Keratinocyte (primary cell): Measurements from ENCODE around the gene GHITM. TPM values are rescaled to one million over a fixed set of nuclear protein-coding genes. Genes with fewer than 3 reads are reported as not detected.
"Not testable (repeated sequence)": the region's sequence is repeated elsewhere in the genome, so short reads cannot be mapped to it uniquely, and the experiment has no call there.

ENCODE experiments used
- DNase-seq: peaks from one replicate; pipeline ENCODE4 v3.0.0-alpha.2; 2011; ENCODE audit warnings: low read depth, missing footprints, low spot score
- FAIRE-seq: peaks from 2 replicates; lab custom pipeline; 2011; peaks lifted over from hg19 to GRCh38; lab: Jason Lieb, UNC
- H2AFZ ChIP-seq: 2 replicates; pipeline ENCODE4 v1.6.0; 2012; ENCODE audit warnings: low read length, control low read depth, inconsistent platforms; ENCODE audit not compliant: control insufficient read depth
- H3K27ac ChIP-seq: 2 replicates; pipeline ENCODE4 v1.5.1; 2011; ENCODE audit warnings: low read length; ENCODE audit not compliant: control insufficient read depth, insufficient read depth
- H3K27me3 ChIP-seq: 3 replicates; pipeline ENCODE4 v1.6.0; 2011; ENCODE audit warnings: low read length; ENCODE audit not compliant: control insufficient read depth, insufficient read depth; ENCODE audit errors: extremely low read depth
- H3K36me3 ChIP-seq, 2 experiments: 2 replicates in 1 of 2; 3 replicates in 1 of 2; pipeline ENCODE4 v1.5.1; 2011; ENCODE audit warnings: low read length in 2 of 2, mild to moderate bottlenecking in 1 of 2; ENCODE audit not compliant: control insufficient read depth in 2 of 2, insufficient read depth in 2 of 2; ENCODE audit errors: extremely low read depth in 1 of 2
- H3K4me1 ChIP-seq: 3 replicates; pipeline ENCODE4 v1.5.1; 2011; ENCODE audit warnings: low read length; ENCODE audit not compliant: control insufficient read depth, insufficient read depth; ENCODE audit errors: extremely low read depth
- H3K4me2 ChIP-seq: 3 replicates; pipeline ENCODE4 v1.6.0; 2011; ENCODE audit warnings: low read depth, low read length; ENCODE audit not compliant: control insufficient read depth, insufficient read depth; ENCODE audit errors: extremely low read depth
- H3K4me3 ChIP-seq, 3 experiments: fragments of 200-600 bp in 1 of 3; sonication (generic) in 1 of 3; 2 replicates in 2 of 3; 3 replicates in 1 of 3; pipeline ENCODE4 v1.5.1; 2011 to 2016; ENCODE audit warnings: low read length in 3 of 3, mild to moderate bottlenecking in 3 of 3, control low read depth in 2 of 3, inconsistent platforms in 1 of 3, low read depth in 1 of 3, mixed read lengths in 1 of 3, mixed run types in 1 of 3, moderate library complexity in 1 of 3; ENCODE audit not compliant: control insufficient read depth in 2 of 3, insufficient read depth in 2 of 3; ENCODE audit errors: extremely low read depth in 1 of 3
- H3K79me2 ChIP-seq: 2 replicates; pipeline ENCODE4 v1.6.0; 2012; ENCODE audit warnings: low read length; ENCODE audit not compliant: control insufficient read depth, insufficient read depth
- H3K9ac ChIP-seq: 3 replicates; pipeline ENCODE4 v1.6.0; 2011; ENCODE audit warnings: low read length; ENCODE audit not compliant: control insufficient read depth, insufficient read depth; ENCODE audit errors: extremely low read depth
- H3K9me1 ChIP-seq: 3 replicates; pipeline ENCODE4 v1.6.0; 2011; ENCODE audit warnings: low read length; ENCODE audit not compliant: control insufficient read depth, insufficient read depth; ENCODE audit errors: extremely low read depth
- H3K9me3 ChIP-seq: 2 replicates; pipeline ENCODE4 v1.5.1; 2012; ENCODE audit warnings: low read depth, low read length; ENCODE audit not compliant: control insufficient read depth
- H4K20me1 ChIP-seq: 3 replicates; pipeline ENCODE4 v1.6.0; 2011; ENCODE audit warnings: low read length; ENCODE audit not compliant: control insufficient read depth, insufficient read depth; ENCODE audit errors: extremely low read depth
- EZH2 ChIP-seq: IDR thresholded peaks from one replicate; pipeline ENCODE4 v1.6.1; 2012; ENCODE audit warnings: inconsistent platforms, mild to moderate bottlenecking, low read length, moderate library complexity
- dilution Hi-C: fragments of 300-500 bp; cut with MboI; formaldehyde crosslinking; loops from one replicate; pipeline ENCODE4 v1.7.0; 2020; ENCODE audit warnings: low sequenced_read_pairs; ENCODE audit not compliant: extremely low pct_ligation_motif_present
- polyA plus RNA-seq, 5 experiments: library from polyadenylated mRNA; depleted of rRNA in 3 of 5; stranded (reverse) in 3 of 5; stranded (forward) in 1 of 5; unstranded in 1 of 5; fragments of >200 nt; gene quantifications; 1 replicate in 1 of 5; 2 replicates in 3 of 5; 3 replicates in 1 of 5; pipeline versions ENCODE4 v1.2.1 to v1.2.3, GENCODE V29; 2011 to 2012; ENCODE audit warnings: missing spikeins in 2 of 5, low read depth in 1 of 5, low replicate concordance in 1 of 5
- TF ChIP-seq, protein P1 (sequence below), 3 experiments: IDR thresholded peaks in 1 of 3; conservative IDR thresholded peaks in 1 of 3; optimal IDR thresholded peaks in 1 of 3; 2 replicates in 2 of 3; 3 replicates in 1 of 3; pipeline versions ENCODE3 to v1.5.1; 2011; ENCODE audit warnings: low read length in 3 of 3, mild to moderate bottlenecking in 3 of 3, moderate library complexity in 2 of 3, control low read depth in 1 of 3, inconsistent platforms in 1 of 3; ENCODE audit not compliant: insufficient read depth in 2 of 3; ENCODE audit errors: extremely low read depth in 1 of 3

The GHITM gene
- polyA plus RNA-seq, 1 donor (not counting 4 experiments of a cell fraction or from before 2014, with no cell fraction given): 214 TPM

DNA sequence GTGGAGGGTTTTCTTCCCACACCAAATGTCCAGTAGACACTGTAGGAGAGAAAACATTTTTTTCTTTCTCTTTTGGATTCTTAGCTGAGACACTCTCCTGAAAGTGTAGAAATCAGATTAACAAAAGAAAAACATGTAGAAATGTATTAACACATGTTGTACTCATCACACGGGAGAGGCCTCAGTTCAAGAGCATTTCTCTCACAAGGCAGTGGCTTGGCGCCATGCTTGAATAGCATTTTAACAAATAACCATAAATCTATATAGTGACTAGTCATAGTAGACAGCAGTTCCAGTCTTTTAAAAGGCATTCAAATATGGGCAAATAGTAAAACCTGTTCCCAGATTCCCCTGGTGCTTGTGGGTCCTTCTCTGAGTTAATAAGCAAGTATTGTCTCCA is 38.3 kb upstream of the GHITM start:
- Histone ChIP-seq H3K27me3 (no peaks in the 10 kb centered on the region), H3K9me3 (no peaks in the 10 kb centered on the region), H3K79me2 (no peaks in the 10 kb centered on the region), H2AFZ (no peak overlapping the region), H3K27ac (no peak overlapping the region), H3K4me2 (no peak overlapping the region), H3K4me1 (no peaks in the 10 kb centered on the region), H3K9ac (no peak overlapping the region), H3K4me3 (no peak overlapping the region), H3K36me3 (no peaks in the 10 kb centered on the region), H4K20me1 (no peaks in the 10 kb centered on the region), H3K9me1 (no peaks in the 10 kb centered on the region)
- no peak for FAIRE-seq
- dilution Hi-C loops: no loop called here
- no peak for TF ChIP-seq EZH2
- DNase-seq: no peak

DNA sequence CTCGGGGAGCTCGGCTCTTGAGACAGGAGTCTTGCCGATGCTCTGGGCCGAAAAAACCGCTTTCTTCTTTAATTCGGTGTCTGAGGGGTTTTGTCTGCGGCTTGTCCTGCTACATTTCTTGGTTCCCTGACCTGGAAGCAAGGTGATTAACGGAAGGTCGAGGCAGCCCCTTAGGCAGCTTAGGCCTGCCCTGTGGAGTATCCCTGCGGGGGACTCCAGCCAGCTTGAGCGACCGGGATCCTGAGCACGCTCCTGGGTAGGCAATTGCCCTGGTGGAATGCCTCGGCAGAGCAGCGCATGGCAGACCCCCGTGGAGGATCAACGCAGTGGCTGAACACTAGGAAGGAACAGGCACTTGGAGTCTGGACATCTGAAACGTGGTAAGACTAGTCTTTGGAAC is 30.5 kb upstream of the GHITM start:
- Histone ChIP-seq H3K4me1 (no peaks in the 10 kb centered on the region), H3K27ac (no peak overlapping the region), H3K9ac (no peak overlapping the region), H3K9me1 (no peaks in the 10 kb centered on the region), H3K4me3 (no peak overlapping the region), H3K4me2 (no peak overlapping the region), H3K9me3 (no peaks in the 10 kb centered on the region), H4K20me1 (no peaks in the 10 kb centered on the region), H3K27me3 (no peaks in the 10 kb centered on the region), H3K79me2 (no peaks in the 10 kb centered on the region), H2AFZ (no peak overlapping the region), H3K36me3 (no peaks in the 10 kb centered on the region)
- no peak for FAIRE-seq
- dilution Hi-C loops: no loop called here
- no peak for TF ChIP-seq EZH2
- TF ChIP-seq, protein P1, sequence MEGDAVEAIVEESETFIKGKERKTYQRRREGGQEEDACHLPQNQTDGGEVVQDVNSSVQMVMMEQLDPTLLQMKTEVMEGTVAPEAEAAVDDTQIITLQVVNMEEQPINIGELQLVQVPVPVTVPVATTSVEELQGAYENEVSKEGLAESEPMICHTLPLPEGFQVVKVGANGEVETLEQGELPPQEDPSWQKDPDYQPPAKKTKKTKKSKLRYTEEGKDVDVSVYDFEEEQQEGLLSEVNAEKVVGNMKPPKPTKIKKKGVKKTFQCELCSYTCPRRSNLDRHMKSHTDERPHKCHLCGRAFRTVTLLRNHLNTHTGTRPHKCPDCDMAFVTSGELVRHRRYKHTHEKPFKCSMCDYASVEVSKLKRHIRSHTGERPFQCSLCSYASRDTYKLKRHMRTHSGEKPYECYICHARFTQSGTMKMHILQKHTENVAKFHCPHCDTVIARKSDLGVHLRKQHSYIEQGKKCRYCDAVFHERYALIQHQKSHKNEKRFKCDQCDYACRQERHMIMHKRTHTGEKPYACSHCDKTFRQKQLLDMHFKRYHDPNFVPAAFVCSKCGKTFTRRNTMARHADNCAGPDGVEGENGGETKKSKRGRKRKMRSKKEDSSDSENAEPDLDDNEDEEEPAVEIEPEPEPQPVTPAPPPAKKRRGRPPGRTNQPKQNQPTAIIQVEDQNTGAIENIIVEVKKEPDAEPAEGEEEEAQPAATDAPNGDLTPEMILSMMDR (optimal IDR thresholded peaks at IDR 0.05 in 1 of 3, IDR thresholded peaks at IDR 0.05 in 1 of 3, conservative IDR thresholded peaks at IDR 0.05 in 1 of 3; ENCODE audit: extremely low read depth in 1 of 3, insufficient read depth in 2 of 3, low read length in 3 of 3): no peak
- DNase-seq: no peak

DNA sequence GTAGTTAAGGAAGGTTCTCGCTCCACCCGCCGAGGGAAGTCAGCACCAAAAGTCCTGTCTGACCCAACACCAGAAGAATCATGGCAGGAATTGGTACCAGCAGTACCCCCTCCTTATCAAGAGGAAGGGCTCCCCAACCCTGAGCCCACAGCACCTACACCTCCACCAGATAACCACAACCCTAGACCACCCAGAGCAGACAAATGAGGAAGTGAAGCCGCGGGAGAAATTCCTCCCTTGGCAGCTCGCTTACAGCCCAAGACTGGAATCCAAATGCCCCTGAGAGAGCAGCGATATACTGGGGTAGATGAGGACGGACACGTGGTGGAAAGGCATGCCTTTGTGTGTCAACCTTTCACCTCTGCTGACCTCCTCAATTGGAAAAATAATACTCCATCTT is 29.5 kb upstream of the GHITM start:
- H3K9me3 ChIP-seq, dilution Hi-C loops, H3K27me3 ChIP-seq, H3K9me1 ChIP-seq, H3K79me2 ChIP-seq, H4K20me1 ChIP-seq, H2AFZ ChIP-seq, FAIRE-seq, H3K4me1 ChIP-seq, DNase-seq, H3K9ac ChIP-seq, H3K27ac ChIP-seq, H3K36me3 ChIP-seq, H3K4me2 ChIP-seq, H3K4me3 ChIP-seq: not testable (repeated sequence)

DNA sequence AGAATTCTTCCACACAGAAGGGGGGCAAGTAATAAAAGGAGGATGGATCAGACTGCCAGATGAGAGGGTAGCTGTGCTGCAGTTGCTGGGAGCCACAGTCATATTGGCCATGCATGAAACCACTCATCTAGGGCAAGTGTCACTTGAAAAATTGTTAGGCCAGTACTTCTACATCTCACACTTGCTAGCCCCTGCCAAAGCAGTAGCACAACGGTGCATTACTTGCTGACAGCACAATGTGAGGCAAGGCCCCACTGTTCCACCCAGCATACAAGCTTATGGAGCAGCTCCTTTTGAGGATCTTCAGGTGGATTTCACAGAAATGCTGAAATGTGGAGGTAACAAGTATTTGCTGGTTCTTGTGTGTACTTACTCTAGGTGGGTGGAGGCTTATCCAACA is 25.8 kb upstream of the GHITM start:
- H3K4me1 ChIP-seq, dilution Hi-C loops, FAIRE-seq, H3K27ac ChIP-seq, H3K27me3 ChIP-seq, DNase-seq, H3K79me2 ChIP-seq, H2AFZ ChIP-seq, H3K4me3 ChIP-seq, H3K36me3 ChIP-seq, H4K20me1 ChIP-seq, H3K4me2 ChIP-seq, H3K9me3 ChIP-seq, H3K9me1 ChIP-seq, H3K9ac ChIP-seq: not testable (repeated sequence)
